Measurements from ENCODE around the gene PRSS1. TPM values are rescaled to one million over a fixed set of nuclear protein-coding genes. Genes with fewer than 3 reads are reported as not detected.

The PRSS1 gene
- total RNA-seq, 1 experiment from 2014 or later = 7.3 TPM

DNA sequence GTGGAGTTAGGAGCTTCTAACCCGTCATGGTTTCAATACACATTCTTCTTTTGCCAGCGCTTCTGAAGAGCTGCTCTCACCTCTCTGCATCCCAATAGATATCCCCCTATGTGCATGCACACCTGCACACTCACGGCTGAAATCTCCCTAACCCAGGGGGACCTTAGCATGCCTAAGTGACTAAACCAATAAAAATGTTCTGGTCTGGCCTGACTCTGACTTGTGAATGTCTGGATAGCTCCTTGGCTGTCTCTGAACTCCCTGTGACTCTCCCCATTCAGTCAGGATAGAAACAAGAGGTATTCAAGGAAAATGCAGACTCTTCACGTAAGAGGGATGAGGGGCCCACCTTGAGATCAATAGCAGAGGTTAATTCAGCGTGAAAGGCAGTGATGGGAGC, 43.9 kb downstream of the PRSS1 start:
- no peak for ATAC-seq
- ChIA-PET POLR2A (no interaction called here), CTCF (interaction anchor here (0.6 to 0.9 kb wide), 2 partner anchors 9 to 10 kb away, joined by 6 read pairs; no protein-coding TSS in a partner anchor)
- no peak for DNase-seq (ENCODE audit: low read depth, low spot score)
- no TSS peak for BruUV-seq (replicated peaks)
- Histone ChIP-seq H3K9me3 (ENCODE audit: control insufficient read depth, insufficient read depth, low read depth, low read length) (no peaks in the 10 kb centered on the region), H3K4me1 (ENCODE audit: control insufficient read depth, insufficient read depth, low read length) (no peaks in the 10 kb centered on the region), H3K27ac (ENCODE audit: low read length) (no peak overlapping the region), H3K36me3 (ENCODE audit: control insufficient read depth, insufficient read depth, low read length) (no peaks in the 10 kb centered on the region), H3K27me3 (ENCODE audit: control insufficient read depth, insufficient read depth, low read length) (peaks cover 33% of the 10 kb centered on the region), H3K4me3 (ENCODE audit: low read depth in 2 of 2, low read length in 2 of 2) (no peak overlapping the region)
- intact Hi-C loops (cut with micrococcal nuclease; ENCODE audit: unreplicated experiment) = no loop called here
- in situ Hi-C loops (cut with HindIII; ENCODE audit: low pct_unique_long_range_greater_than_20kb, low sequenced_read_pairs) = no loop called here
- TF ChIP-seq, protein P1, sequence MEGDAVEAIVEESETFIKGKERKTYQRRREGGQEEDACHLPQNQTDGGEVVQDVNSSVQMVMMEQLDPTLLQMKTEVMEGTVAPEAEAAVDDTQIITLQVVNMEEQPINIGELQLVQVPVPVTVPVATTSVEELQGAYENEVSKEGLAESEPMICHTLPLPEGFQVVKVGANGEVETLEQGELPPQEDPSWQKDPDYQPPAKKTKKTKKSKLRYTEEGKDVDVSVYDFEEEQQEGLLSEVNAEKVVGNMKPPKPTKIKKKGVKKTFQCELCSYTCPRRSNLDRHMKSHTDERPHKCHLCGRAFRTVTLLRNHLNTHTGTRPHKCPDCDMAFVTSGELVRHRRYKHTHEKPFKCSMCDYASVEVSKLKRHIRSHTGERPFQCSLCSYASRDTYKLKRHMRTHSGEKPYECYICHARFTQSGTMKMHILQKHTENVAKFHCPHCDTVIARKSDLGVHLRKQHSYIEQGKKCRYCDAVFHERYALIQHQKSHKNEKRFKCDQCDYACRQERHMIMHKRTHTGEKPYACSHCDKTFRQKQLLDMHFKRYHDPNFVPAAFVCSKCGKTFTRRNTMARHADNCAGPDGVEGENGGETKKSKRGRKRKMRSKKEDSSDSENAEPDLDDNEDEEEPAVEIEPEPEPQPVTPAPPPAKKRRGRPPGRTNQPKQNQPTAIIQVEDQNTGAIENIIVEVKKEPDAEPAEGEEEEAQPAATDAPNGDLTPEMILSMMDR (IDR thresholded peaks at IDR 0.05) = no peak
- no peak for TF ChIP-seq TCF7L2 (IDR thresholded peaks at IDR 0.05; ENCODE audit: low read depth, low read length)
- TF ChIP-seq, protein P2, sequence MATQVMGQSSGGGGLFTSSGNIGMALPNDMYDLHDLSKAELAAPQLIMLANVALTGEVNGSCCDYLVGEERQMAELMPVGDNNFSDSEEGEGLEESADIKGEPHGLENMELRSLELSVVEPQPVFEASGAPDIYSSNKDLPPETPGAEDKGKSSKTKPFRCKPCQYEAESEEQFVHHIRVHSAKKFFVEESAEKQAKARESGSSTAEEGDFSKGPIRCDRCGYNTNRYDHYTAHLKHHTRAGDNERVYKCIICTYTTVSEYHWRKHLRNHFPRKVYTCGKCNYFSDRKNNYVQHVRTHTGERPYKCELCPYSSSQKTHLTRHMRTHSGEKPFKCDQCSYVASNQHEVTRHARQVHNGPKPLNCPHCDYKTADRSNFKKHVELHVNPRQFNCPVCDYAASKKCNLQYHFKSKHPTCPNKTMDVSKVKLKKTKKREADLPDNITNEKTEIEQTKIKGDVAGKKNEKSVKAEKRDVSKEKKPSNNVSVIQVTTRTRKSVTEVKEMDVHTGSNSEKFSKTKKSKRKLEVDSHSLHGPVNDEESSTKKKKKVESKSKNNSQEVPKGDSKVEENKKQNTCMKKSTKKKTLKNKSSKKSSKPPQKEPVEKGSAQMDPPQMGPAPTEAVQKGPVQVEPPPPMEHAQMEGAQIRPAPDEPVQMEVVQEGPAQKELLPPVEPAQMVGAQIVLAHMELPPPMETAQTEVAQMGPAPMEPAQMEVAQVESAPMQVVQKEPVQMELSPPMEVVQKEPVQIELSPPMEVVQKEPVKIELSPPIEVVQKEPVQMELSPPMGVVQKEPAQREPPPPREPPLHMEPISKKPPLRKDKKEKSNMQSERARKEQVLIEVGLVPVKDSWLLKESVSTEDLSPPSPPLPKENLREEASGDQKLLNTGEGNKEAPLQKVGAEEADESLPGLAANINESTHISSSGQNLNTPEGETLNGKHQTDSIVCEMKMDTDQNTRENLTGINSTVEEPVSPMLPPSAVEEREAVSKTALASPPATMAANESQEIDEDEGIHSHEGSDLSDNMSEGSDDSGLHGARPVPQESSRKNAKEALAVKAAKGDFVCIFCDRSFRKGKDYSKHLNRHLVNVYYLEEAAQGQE (IDR thresholded peaks at IDR 0.05; ENCODE audit: insufficient read depth in 1 of 2, low read depth in 2 of 2, low read length in 1 of 2) = no peak
- no peak for TF ChIP-seq SIN3A (IDR thresholded peaks at IDR 0.05; ENCODE audit: borderline replicate concordance, insufficient read depth, low read depth, low read length)

DNA sequence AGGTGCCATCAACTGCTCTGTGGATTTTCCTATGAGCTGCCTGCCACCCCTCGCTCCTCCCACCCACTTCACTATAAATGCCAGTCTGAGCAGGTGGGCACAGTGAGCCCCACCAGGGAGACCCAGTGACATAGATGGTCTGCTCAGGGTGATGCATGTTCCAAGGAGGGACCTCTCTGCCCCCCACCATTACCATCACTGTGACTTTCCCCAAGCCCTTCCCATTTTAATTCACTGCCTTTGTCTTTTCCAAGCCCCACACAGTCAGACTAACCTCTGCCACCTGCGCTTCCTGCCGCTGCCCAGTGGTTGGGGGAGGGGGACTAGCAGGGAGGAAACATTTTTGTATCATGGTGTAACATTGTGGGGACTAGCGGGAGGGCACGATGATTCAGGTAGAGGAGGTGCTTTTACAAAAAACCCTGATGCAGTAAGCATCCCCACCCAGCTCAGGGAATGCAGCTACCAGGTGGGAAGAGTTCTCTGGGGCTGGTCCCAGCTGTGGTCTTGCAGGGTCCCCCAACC, 46.1 kb downstream of the PRSS1 start:
- no peak overlapping the region for H3K27ac ChIP-seq (ENCODE audit: low read length)
- ChIA-PET POLR2A (no interaction called here), CTCF (interaction anchor here (0.5 kb wide), 1 partner anchor 18 kb away, joined by 16 read pairs; no protein-coding TSS in a partner anchor)
- in situ Hi-C loops (cut with HindIII; ENCODE audit: low pct_unique_long_range_greater_than_20kb, low sequenced_read_pairs) (no loop called here), intact Hi-C loops (cut with micrococcal nuclease; ENCODE audit: unreplicated experiment) (no loop called here)
- H3K27me3 ChIP-seq (ENCODE audit: control insufficient read depth, insufficient read depth, low read length) = peaks cover 49% of the 10 kb centered on the region
- ATAC-seq (no peak), DNase-seq (ENCODE audit: low read depth, low spot score) (no peak)
- H3K9me3 ChIP-seq (ENCODE audit: control insufficient read depth, insufficient read depth, low read depth, low read length) = no peaks in the 10 kb centered on the region
- no peak overlapping the region for H3K4me3 ChIP-seq (ENCODE audit: low read depth in 2 of 2, low read length in 2 of 2)
- TF ChIP-seq, protein P2 (IDR thresholded peaks at IDR 0.05; ENCODE audit: insufficient read depth in 1 of 2, low read depth in 2 of 2, low read length in 1 of 2) = no peak
- no peak for TF ChIP-seq POLR2AphosphoS5 (IDR thresholded peaks at IDR 0.05; ENCODE audit: low read depth, low read length)
- TF ChIP-seq, protein P1 (IDR thresholded peaks at IDR 0.05) = no peak
- no peak for TF ChIP-seq SIN3A (IDR thresholded peaks at IDR 0.05; ENCODE audit: borderline replicate concordance, insufficient read depth, low read depth, low read length)
- TF ChIP-seq TCF7L2 (IDR thresholded peaks at IDR 0.05; ENCODE audit: low read depth, low read length) = no peak
- no peaks in the 10 kb centered on the region for H3K36me3 ChIP-seq (ENCODE audit: control insufficient read depth, insufficient read depth, low read length)
- BruUV-seq (replicated peaks) = no TSS peak
- no peaks in the 10 kb centered on the region for H3K4me1 ChIP-seq (ENCODE audit: control insufficient read depth, insufficient read depth, low read length)

Measured in Panc1 (cell line).